H9 (cell line): Measurements from ENCODE around the gene MT2A. TPM values are rescaled to one million over a fixed set of nuclear protein-coding genes. Genes with fewer than 3 reads are reported as not detected.

Experiments
- DNase-seq: peaks from one replicate; pipeline ENCODE4 v3.0.0-alpha.2; 2017
- H2AFZ ChIP-seq: one replicate; pipeline ENCODE4 v1.6.1; 2013; ENCODE audit warnings: mild to moderate bottlenecking, low read length, control low read depth, moderate library complexity
- H2AK5ac ChIP-seq: 2 replicates; pipeline ENCODE4 v1.6.1; 2013; ENCODE audit warnings: low read length, control low read depth, mixed read lengths; ENCODE audit not compliant: insufficient read length
- H2BK120ac ChIP-seq: one replicate; pipeline ENCODE4 v1.6.1; 2013; ENCODE audit warnings: low read depth, mild to moderate bottlenecking, low read length, control low read depth, inconsistent platforms; ENCODE audit not compliant: poor library complexity, severe bottlenecking
- H2BK12ac ChIP-seq: 2 replicates; pipeline ENCODE4 v1.6.1; 2013; ENCODE audit warnings: low read length, control low read depth, mixed read lengths, low read depth; ENCODE audit not compliant: insufficient read length
- H2BK15ac ChIP-seq: 2 replicates; pipeline ENCODE4 v1.6.1; 2013; ENCODE audit warnings: low read depth, low read length, control low read depth
- H2BK20ac ChIP-seq: one replicate; pipeline ENCODE4 v1.6.1; 2013; ENCODE audit warnings: low read depth, mild to moderate bottlenecking, low read length, control low read depth, inconsistent platforms; ENCODE audit not compliant: poor library complexity, severe bottlenecking
- H2BK5ac ChIP-seq: 2 replicates; pipeline ENCODE4 v1.6.1; 2013; ENCODE audit warnings: low read length, control low read depth, mixed read lengths; ENCODE audit not compliant: insufficient read length
- H3K14ac ChIP-seq: 2 replicates; pipeline ENCODE4 v1.6.1; 2013; ENCODE audit warnings: low read length, control low read depth; ENCODE audit not compliant: insufficient read depth
- H3K18ac ChIP-seq: 2 replicates; pipeline ENCODE4 v1.6.1; 2013; ENCODE audit warnings: low read depth, mild to moderate bottlenecking, mixed read lengths, low read length, control low read depth; ENCODE audit not compliant: insufficient read length
- H3K23ac ChIP-seq: 2 replicates; pipeline ENCODE4 v1.6.1; 2013; ENCODE audit warnings: low read length, control low read depth, mixed read lengths, low read depth; ENCODE audit not compliant: insufficient read length
- H3K23me2 ChIP-seq: 2 replicates; pipeline ENCODE4 v1.6.1; 2013; ENCODE audit warnings: low read depth, mild to moderate bottlenecking, mixed read lengths, low read length, control low read depth; ENCODE audit not compliant: insufficient read length, poor library complexity, severe bottlenecking
- H3K27ac ChIP-seq: 2 replicates; pipeline ENCODE4 v1.5.1; 2013; ENCODE audit warnings: low read length, control low read depth, mixed read lengths, low read depth; ENCODE audit not compliant: insufficient read length
- H3K27me3 ChIP-seq: 2 replicates; pipeline ENCODE4 v1.6.1; 2013; ENCODE audit warnings: low read length, control low read depth, inconsistent platforms; ENCODE audit not compliant: insufficient read depth
- H3K4ac ChIP-seq: 2 replicates; pipeline ENCODE4 v1.6.1; 2013; ENCODE audit warnings: low read depth, mild to moderate bottlenecking, control low read depth, inconsistent platforms, low read length, moderate library complexity
- H3K4me1 ChIP-seq: 2 replicates; pipeline ENCODE4 v1.6.1; 2013; ENCODE audit warnings: low read length, control low read depth, inconsistent platforms; ENCODE audit not compliant: insufficient read depth
- H3K4me2 ChIP-seq: 2 replicates; pipeline ENCODE4 v1.6.1; 2013; ENCODE audit warnings: low read length, control low read depth, mixed read lengths; ENCODE audit not compliant: insufficient read length, insufficient read depth
- H3K56ac ChIP-seq: 2 replicates; pipeline ENCODE4 v1.6.1; 2013; ENCODE audit warnings: low read depth, mild to moderate bottlenecking, mixed read lengths, low read length, control low read depth; ENCODE audit not compliant: insufficient read length
- H3K79me1 ChIP-seq: 2 replicates; pipeline ENCODE4 v1.6.1; 2013; ENCODE audit warnings: low read depth, mild to moderate bottlenecking, moderate library complexity, low read length, control low read depth, inconsistent platforms; ENCODE audit not compliant: insufficient read depth, poor library complexity, severe bottlenecking
- H3K79me2 ChIP-seq: 2 replicates; pipeline ENCODE4 v1.6.1; 2013; ENCODE audit warnings: low read length, control low read depth, inconsistent platforms; ENCODE audit not compliant: insufficient read depth
- H3K9ac ChIP-seq: 2 replicates; pipeline ENCODE4 v1.6.1; 2013; ENCODE audit warnings: low read length, control low read depth, mixed read lengths; ENCODE audit not compliant: insufficient read length; ENCODE audit errors: extremely low read depth
- H3K9me3 ChIP-seq: one replicate; pipeline ENCODE4 v1.6.1; 2013; ENCODE audit warnings: low read depth, low read length, inconsistent platforms; ENCODE audit not compliant: control insufficient read depth
- H3T11ph ChIP-seq: one replicate; pipeline ENCODE4 v1.6.1; 2013; ENCODE audit warnings: mild to moderate bottlenecking, low read length, control low read depth, inconsistent platforms
- H4K20me1 ChIP-seq: one replicate; pipeline ENCODE4 v1.6.1; 2013; ENCODE audit not compliant: control insufficient read depth, insufficient read length, insufficient read depth
- H4K5ac ChIP-seq: 2 replicates; pipeline ENCODE4 v1.6.1; 2013; ENCODE audit warnings: low read depth, mild to moderate bottlenecking, mixed read lengths, low read length, control low read depth; ENCODE audit not compliant: insufficient read length
- H4K8ac ChIP-seq: replicated peaks from 2 replicates; pipeline ENCODE4 v1.6.1; 2013; ENCODE audit warnings: low read length, control low read depth, mixed read lengths, low read depth; ENCODE audit not compliant: insufficient read length
- H4K91ac ChIP-seq: 2 replicates; pipeline ENCODE4 v1.6.1; 2013; ENCODE audit warnings: low read depth, mild to moderate bottlenecking, moderate library complexity, mixed read lengths, low read length, control low read depth; ENCODE audit not compliant: insufficient read length
- H3K27ac Mint-ChIP-seq, 3 experiments: 2 replicates in 2 of 3; 3 replicates in 1 of 3; pipeline ENCODE4 v1.8.0; 2020 to 2021; ENCODE audit warnings: mixed read lengths in 3 of 3, mild to moderate bottlenecking in 1 of 3, moderate library complexity in 1 of 3
- H3K27me3 Mint-ChIP-seq: 2 replicates; pipeline ENCODE4 v1.8.0; 2021; ENCODE audit warnings: low read depth, mild to moderate bottlenecking, moderate library complexity, mixed read lengths
- H3K36me3 Mint-ChIP-seq, 3 experiments: 2 replicates in 2 of 3; 3 replicates in 1 of 3; pipeline ENCODE4 v1.8.0; 2020 to 2021; ENCODE audit warnings: low read depth in 3 of 3, mixed read lengths in 3 of 3; ENCODE audit not compliant: insufficient read depth in 1 of 3
- H3K4me1 Mint-ChIP-seq, 2 experiments: 2 replicates each; pipeline ENCODE4 v1.8.0; 2020; ENCODE audit warnings: mixed read lengths in 2 of 2
- H3K4me3 Mint-ChIP-seq, 2 experiments: 2 replicates in 1 of 2; 3 replicates in 1 of 2; pipeline ENCODE4 v1.8.0; 2020 to 2021; ENCODE audit warnings: mild to moderate bottlenecking in 2 of 2, mixed read lengths in 2 of 2, moderate library complexity in 1 of 2
- H3K9me3 Mint-ChIP-seq, 2 experiments: 2 replicates in 1 of 2; 3 replicates in 1 of 2; pipeline ENCODE4 v1.8.0; 2020; ENCODE audit warnings: mild to moderate bottlenecking in 2 of 2, mixed read lengths in 2 of 2, moderate library complexity in 1 of 2
- WGBS: extraction: QIAGEN DNeasy Blood & Tissue Kit; methylation state at CpG from one replicate; pipeline ENCODE4 v1.1.7; 2013; ENCODE audit warnings: missing lambda C conversion rate, low lambda C conversion rate, mixed read lengths; ENCODE audit not compliant: insufficient read length; ENCODE audit errors: extremely low coverage; 5-methylcytosine and 5-hydroxymethylcytosine counted together
- total RNA-seq: library from RNA; stranded (reverse); gene quantifications from 2 replicates; pipeline ENCODE4 v1.2.1, GENCODE V29; 2021
- TF ChIP-seq, protein P1 (sequence below): fragments of 200-600 bp; sonication (generic); conservative IDR thresholded peaks from 3 replicates; pipeline ENCODE4 v1.8.0; 2021; ENCODE audit warnings: antibody characterized with exemption, mild to moderate bottlenecking

The MT2A gene
- total RNA-seq, 1 experiment from 2014 or later, result 63.1 TPM

DNA sequence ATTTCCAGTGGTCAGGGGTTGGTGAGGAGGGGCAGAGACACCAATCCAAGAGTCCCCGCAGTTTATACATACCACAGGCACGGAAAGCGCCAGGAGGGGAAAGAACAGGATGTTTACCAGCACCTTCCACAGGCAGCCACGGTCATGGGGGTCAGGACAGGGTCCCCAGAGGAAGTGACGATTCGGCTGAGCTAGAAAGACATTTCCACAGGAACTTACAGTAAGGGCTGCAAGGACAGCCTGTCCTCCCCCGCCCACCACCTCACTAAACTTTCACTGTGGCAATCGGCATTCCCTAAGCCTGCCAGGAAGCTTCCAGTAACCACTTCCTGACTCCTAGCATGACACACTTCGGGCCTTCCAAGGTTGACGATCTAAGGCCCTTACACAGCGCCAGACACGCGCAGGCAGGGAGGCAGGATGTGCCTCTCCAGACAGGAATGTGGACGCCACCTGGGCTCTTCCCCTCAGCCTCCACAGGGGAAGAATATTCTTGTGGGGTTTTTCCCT lies 1.2 kb upstream of the MT2A start:
- no peak overlapping the region for H2BK12ac ChIP-seq
- no peak overlapping the region for H3K14ac ChIP-seq
- no peak for DNase-seq
- no peak overlapping the region for H3K27ac ChIP-seq
- Mint-ChIP-seq H3K4me3 (no peak overlapping the region; a peak in 1 of 5 replicates), H3K27me3 (peaks cover 80% of the 10 kb centered on the region), H3K4me1 (peaks cover 29 to 35% of the 10 kb centered on the region in 2 experiments), H3K27ac (no peak overlapping the region), H3K9me3 (no peaks in the 10 kb centered on the region), H3K36me3 (no peaks in the 10 kb centered on the region)
- no peak overlapping the region for H4K8ac ChIP-seq
- H3K23ac ChIP-seq, result no peak overlapping the region
- peaks cover 21% of the 10 kb centered on the region; the same call in 1 of the 2 replicates for H3K27me3 ChIP-seq
- no peak overlapping the region for H3K56ac ChIP-seq
- H3K18ac ChIP-seq, result no peak overlapping the region
- no peak overlapping the region for H3K9ac ChIP-seq
- H3K4ac ChIP-seq, result no peak overlapping the region
- H3T11ph ChIP-seq, result no peak overlapping the region
- H4K20me1 ChIP-seq, result no peaks in the 10 kb centered on the region
- no peak overlapping the region for H2AK5ac ChIP-seq
- H3K9me3 ChIP-seq, result no peaks in the 10 kb centered on the region
- TF ChIP-seq, protein P1, sequence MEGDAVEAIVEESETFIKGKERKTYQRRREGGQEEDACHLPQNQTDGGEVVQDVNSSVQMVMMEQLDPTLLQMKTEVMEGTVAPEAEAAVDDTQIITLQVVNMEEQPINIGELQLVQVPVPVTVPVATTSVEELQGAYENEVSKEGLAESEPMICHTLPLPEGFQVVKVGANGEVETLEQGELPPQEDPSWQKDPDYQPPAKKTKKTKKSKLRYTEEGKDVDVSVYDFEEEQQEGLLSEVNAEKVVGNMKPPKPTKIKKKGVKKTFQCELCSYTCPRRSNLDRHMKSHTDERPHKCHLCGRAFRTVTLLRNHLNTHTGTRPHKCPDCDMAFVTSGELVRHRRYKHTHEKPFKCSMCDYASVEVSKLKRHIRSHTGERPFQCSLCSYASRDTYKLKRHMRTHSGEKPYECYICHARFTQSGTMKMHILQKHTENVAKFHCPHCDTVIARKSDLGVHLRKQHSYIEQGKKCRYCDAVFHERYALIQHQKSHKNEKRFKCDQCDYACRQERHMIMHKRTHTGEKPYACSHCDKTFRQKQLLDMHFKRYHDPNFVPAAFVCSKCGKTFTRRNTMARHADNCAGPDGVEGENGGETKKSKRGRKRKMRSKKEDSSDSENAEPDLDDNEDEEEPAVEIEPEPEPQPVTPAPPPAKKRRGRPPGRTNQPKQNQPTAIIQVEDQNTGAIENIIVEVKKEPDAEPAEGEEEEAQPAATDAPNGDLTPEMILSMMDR, result no peak
- no CpG with 5 or more reads among the region's 14 CpGs for WGBS
- H3K4me2 ChIP-seq, result no peak overlapping the region
- H2BK20ac ChIP-seq, result no peak overlapping the region
- H2BK120ac ChIP-seq, result no peak overlapping the region
- peaks cover 8% of the 10 kb centered on the region for H3K23me2 ChIP-seq
- H3K79me1 ChIP-seq, result no peaks in the 10 kb centered on the region
- H4K5ac ChIP-seq, result no peak overlapping the region
- no peak overlapping the region for H2BK15ac ChIP-seq
- no peaks in the 10 kb centered on the region for H3K79me2 ChIP-seq
- H4K91ac ChIP-seq, result no peak overlapping the region
- H3K4me1 ChIP-seq, result peaks cover 6% of the 10 kb centered on the region; the same call in 1 of the 2 replicates
- no peak overlapping the region for H2BK5ac ChIP-seq
- H2AFZ ChIP-seq, result no peak overlapping the region
